Mononuclear cell (primary cell): ENCODE data around the gene GLB1L2. TPM values are rescaled to one million over a fixed set of nuclear protein-coding genes. Genes with fewer than 3 reads are reported as not detected.

Experiments used
- H3K27me3 ChIP-seq: 2 replicates; pipeline ENCODE4 v1.6.0; 2011; ENCODE audit warnings: low read length, control low read depth; ENCODE audit not compliant: insufficient read depth
- H3K4me1 ChIP-seq: 2 replicates; pipeline ENCODE4 v1.5.1; 2011; ENCODE audit warnings: mild to moderate bottlenecking, low read length, control low read depth; ENCODE audit not compliant: insufficient read depth
- H3K4me3 ChIP-seq: 2 replicates; pipeline ENCODE4 v1.5.1; 2011; ENCODE audit warnings: mild to moderate bottlenecking, low read length, moderate library complexity
- H3K9me3 ChIP-seq: 2 replicates; pipeline ENCODE4 v1.5.1; 2011; ENCODE audit warnings: low read depth, mild to moderate bottlenecking, control low read depth, low read length
- total RNA-seq: library from RNA; depleted of rRNA; stranded (reverse); fragments of >200 nt; gene quantifications from one replicate; pipeline ENCODE4 v1.2.3, GENCODE V29; 2012

The GLB1L2 gene
- total RNA-seq, 1 donor: 0.42 TPM

- Histone ChIP-seq H3K4me3 (no peak overlapping the region), H3K4me1 (no peaks in the 10 kb centered on the region), H3K27me3 (no peaks in the 10 kb centered on the region), H3K9me3 (no peaks in the 10 kb centered on the region)
These were observed 91.3 kb downstream of the GLB1L2 start for GRCh38 chr11:134423106-134423505.

GRCh38 chr11:134425413-134425812 is 93.6 kb downstream of the GLB1L2 start:
- no peak overlapping the region for H3K4me3 ChIP-seq
- no peaks in the 10 kb centered on the region for H3K27me3 ChIP-seq
- no peaks in the 10 kb centered on the region for H3K4me1 ChIP-seq
- H3K9me3 ChIP-seq: no peaks in the 10 kb centered on the region

Other genes starting within 250 kb of the GLB1L2 start
- 17.0 TPM for gene NCAPD3, start 108.0 kb upstream of the GLB1L2 start, total RNA-seq
- 36.5 TPM for gene VPS26B, start 107.3 kb upstream of the GLB1L2 start, total RNA-seq
- 22.5 TPM for gene THYN1, start 78.6 kb upstream of the GLB1L2 start, total RNA-seq
- 10.0 TPM for gene ACAD8, start 78.4 kb upstream of the GLB1L2 start, total RNA-seq
- gene GLB1L3, start 55.6 kb upstream of the GLB1L2 start, total RNA-seq: 0.52 TPM
- 0.73 TPM for gene B3GAT1, start 80.3 kb downstream of the GLB1L2 start, total RNA-seq